GM11168 (cell line): ENCODE results near the gene KIAA0930.
"Not testable (repeated sequence)": the region's sequence is repeated elsewhere in the genome, so short reads cannot be mapped to it uniquely, and the experiment has no call there.

ENCODE experiments used
- in situ Hi-C: fragments of 300-500 bp; cut with MboI; formaldehyde crosslinking; loops from one replicate; pipeline ENCODE4 v1.12.0; 2022; ENCODE audit warnings: low sequenced_read_pairs; ENCODE audit not compliant: unreplicated experiment

KIAA0930 gene

DNA sequence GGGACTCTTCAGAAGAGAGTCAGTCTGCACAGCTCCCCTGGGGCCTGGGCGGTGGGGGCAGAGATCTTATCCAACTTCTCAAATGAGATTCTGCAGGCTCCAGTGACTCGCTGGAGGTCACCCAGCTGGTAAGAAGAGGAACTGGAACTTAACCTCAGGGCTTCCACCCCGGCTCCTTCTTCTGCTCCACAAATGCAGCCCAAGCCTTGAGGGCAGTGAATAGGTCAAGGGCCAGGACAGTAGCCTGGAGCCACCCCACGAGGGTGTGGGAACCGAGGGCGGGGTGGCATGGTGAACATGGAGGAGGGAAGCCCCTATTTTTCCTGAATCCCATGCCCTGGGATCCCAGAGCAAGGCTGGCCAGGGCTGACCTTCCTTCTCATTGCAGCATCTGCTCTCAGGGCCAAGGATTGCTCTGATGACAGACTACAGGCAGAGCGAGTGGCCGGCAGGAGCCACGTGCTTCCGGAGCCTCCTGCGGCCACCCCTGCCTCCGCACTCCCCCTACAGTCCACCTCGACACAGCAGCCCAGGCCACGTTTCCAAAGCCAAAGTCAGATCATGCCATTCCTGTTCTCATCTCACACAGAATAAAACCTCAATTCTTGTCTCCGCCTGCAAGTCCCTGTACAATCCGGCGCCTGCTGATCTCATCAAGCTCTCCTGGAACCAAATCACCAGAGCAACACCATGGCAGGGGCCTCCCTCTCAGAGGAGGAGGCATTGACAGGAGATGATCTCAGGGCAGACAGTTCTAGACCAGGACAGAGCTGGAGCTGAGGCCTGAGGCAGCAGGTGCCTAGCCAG, 23.0 kb upstream of the KIAA0930 start:
- in situ Hi-C loops: no loop called here

GRCh38 chr22:45262931-45263462, 22.3 kb upstream of the KIAA0930 start:
- in situ Hi-C loops: no loop called here

DNA sequence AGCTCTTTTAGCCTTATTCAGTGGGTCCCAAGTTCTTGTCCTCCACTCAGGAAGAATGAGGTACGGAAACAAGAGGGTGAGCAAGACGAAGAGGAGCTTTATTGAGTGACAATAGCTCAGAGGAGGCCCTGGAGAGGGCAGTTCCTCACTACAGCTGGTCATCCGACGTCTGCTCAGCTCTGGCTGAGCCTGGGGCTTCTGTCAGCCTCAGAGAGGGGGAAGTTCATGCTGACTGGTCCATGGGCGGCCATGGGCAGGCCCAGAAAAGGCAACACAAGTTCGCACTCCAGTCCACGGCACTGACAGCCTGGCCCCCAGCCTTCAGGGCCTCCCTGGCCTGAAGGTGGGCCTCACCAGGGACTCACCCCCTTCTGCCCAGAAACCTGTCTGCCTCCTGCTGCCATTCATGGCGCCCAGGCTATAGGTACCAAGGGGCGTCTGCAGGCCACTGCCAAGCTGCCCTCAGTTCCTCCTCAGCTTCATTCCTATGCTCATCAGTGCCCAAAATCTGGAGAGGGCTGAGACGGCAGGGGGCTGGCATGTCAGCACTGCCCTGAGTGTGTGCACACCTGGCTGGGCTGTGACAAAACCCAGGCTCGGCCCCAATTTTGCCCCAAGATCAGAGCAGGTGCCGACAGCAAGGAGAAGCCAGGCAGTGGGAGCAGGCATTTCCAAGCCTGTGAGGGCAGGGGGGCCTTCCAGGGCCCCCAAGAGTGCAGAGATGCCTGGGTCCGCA, 21.7 kb upstream of the KIAA0930 start:
- in situ Hi-C loops: no loop called here

DNA sequence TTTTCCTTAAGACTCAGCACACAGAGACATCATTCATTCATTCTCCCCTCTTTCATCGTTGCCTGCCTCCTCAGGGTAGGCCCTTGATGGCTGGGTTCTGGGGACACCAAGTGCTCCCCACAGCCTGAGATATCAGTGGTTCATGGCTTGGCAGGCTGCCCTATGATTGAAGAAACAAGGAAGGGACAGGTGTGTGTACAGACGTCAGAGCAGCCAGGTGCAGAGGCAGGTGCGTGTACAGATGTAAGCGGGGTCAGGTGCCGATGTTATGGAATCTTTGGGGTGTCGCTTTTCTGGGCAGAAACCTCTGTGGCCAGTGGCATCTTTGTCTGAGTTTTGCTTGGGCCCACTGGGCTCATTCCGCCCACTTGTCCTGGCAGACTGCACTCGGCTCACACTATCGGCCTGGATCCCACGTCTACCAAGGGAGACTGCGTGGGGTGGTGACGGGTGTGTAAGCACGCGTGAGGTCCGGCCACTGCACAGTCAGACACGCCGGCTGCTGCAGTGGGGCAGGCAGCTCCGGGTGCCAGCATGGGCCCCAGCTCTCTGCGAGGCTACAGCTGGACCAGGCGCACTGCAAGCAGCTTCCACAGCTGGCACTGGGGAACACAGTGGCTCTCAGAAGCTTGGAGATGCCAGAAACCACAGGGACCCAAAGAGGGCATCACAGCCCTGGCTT, 20.9 kb upstream of the KIAA0930 start:
- in situ Hi-C loops: no loop called here

- in situ Hi-C loops: not testable (repeated sequence)
Measured at GRCh38 chr22:45260395-45260759, 19.7 kb upstream of the KIAA0930 start.

- in situ Hi-C loops: no loop called here
Measured at GRCh38 chr22:45259754-45260394, 19.2 kb upstream of the KIAA0930 start.

DNA sequence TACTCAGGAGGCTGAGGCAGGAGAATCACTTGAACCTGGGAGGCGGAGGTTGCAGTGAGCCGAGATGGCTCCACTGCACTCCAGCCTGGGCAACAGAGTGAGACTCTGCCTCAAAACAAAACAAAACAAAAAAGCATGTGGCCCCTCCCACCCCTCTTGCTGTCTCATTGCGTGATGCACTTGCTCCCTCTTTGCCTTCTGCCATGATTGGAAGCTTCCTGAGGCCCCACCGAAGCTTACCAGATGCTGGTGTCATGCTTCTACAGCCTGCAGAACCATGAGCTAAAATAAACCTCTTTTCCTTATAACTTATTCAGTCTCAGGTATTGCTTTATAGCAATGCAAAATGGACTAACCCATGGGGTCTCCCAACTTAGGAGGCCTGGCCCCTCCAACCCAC, 17.2 kb upstream of the KIAA0930 start:
- in situ Hi-C loops: not testable (repeated sequence)

GRCh38 chr22:45254789-45255278, 14.1 kb upstream of the KIAA0930 start:
- in situ Hi-C loops: no loop called here

- in situ Hi-C loops: no loop called here
Measured at GRCh38 chr22:45254388-45254787, 13.7 kb upstream of the KIAA0930 start.

- in situ Hi-C loops: no loop called here
Measured at GRCh38 chr22:45253039-45253641, 12.4 kb upstream of the KIAA0930 start.

GRCh38 chr22:45251825-45252224, 11.1 kb upstream of the KIAA0930 start:
- in situ Hi-C loops: no loop called here

GRCh38 chr22:45248832-45249561, 8.3 kb upstream of the KIAA0930 start:
- in situ Hi-C loops: no loop called here

DNA sequence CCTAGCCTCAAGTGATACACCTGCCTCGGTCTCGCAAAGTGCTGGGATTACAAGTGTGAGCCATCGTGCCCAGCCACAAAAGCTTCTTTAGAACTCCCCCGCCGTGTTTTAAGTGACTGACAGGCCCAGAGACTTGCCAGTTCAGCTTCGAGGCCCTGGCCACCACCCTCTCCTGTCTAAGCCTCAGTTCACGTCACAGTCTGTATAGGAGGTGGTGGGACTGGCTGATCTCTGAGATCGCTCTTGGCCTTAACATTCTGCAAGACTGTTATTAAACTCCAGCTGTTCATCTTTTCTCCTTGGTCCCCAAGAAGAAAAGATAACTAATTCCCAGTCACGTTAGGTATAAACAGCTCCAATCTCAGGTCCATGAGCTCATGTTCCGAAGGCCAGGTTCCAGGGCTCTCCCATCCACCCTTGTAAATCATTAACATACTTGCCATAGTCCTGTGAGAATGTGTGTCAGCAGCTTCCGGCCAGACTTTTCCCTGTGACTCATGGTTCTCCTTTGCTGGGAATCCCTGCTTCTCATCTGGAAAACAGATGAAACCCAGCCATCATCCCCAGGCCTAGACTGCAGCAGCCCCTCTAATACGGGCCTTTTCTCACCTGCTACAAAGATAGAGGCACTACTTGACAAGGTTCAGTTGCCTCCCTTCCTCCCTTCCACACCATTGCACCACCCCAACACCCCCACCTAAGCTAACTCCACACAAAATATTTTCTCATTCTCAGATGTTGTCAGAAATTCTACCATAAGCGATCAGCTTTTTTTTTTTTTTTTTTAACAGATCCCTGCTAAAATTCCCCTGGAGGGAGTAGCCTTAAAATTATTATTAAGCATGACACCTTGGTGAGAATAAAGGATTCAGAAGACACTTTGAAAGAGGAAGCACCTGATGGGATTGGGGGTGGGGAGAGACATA, 5.6 kb upstream of the KIAA0930 start:
- in situ Hi-C loops: no loop called here

GRCh38 chr22:45244916-45245315, 4.2 kb upstream of the KIAA0930 start:
- in situ Hi-C loops: no loop called here

DNA sequence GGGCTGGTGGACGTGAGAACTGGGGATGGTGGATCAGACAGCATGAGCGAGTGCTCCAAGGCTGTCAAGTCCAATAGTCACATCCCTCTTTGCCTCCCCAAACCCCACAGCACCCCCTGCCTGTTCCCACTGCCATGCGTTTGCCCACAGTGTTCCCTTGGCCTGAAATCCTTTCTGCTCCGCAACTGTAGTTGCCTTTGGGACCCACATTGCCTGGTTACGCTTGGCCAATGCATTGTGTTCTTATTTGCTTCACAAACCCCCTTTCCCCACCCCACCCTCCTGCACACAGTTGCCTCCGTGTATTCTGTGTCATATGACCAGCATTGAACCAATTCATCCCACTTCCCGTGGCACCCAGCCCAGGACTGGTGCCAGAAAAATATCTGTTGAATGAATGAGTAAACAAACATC, 2.1 kb upstream of the KIAA0930 start:
- in situ Hi-C loops: no loop called here

- in situ Hi-C loops: no loop called here
Measured at GRCh38 chr22:45240104-45240809, 437 bp downstream of the KIAA0930 start.

DNA sequence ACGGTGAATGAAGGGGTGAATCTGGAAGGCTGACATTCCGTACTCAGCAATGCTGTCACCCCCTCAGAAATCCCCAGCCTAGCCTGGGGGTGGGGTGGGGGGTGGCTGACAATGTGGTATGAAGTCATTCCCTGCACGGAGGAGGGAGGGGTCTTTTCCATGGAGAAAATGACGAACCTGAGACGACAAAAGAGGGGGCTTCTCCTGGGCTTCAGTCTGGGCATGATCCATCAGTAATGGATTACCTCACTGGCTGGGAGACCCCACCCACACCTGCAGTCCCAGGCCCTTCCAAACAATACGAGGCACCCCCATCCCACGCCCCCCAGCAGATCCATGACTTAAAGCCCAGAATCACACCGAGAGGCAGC, 1.0 kb downstream of the KIAA0930 start:
- in situ Hi-C loops: no loop called here
